Colonic mucosa (tissue), 4 donors: ENCODE data around the gene EMILIN1. TPM values are rescaled to one million over a fixed set of nuclear protein-coding genes. Genes with fewer than 3 reads are reported as not detected.

Experiments used
- DNase-seq: peaks from one replicate; pipeline ENCODE4 v3.0.0-alpha.2; 2020
- H3K27ac ChIP-seq: fragments of 200-600 bp; one replicate; pipeline ENCODE4 v1.8.0; 2021
- H3K27me3 ChIP-seq: fragments of 200-600 bp; one replicate; pipeline ENCODE4 v1.8.0; 2021
- H3K36me3 ChIP-seq: fragments of 200-600 bp; one replicate; pipeline ENCODE4 v1.8.0; 2021
- H3K4me1 ChIP-seq: fragments of 200-600 bp; one replicate; pipeline ENCODE4 v1.8.0; 2021; ENCODE audit warnings: mild to moderate bottlenecking
- H3K4me3 ChIP-seq: fragments of 200-600 bp; one replicate; pipeline ENCODE4 v1.8.0; 2021
- H3K9ac ChIP-seq, 2 donors: one replicate each; pipeline ENCODE4 v1.7.0; 2013; ENCODE audit warnings: control low read depth in 2 of 2, low read depth in 2 of 2, low read length in 2 of 2
- H3K9me3 ChIP-seq: fragments of 200-600 bp; one replicate; pipeline ENCODE4 v1.8.0; 2021
- CTCF ChIP-seq: fragments of 200-600 bp; IDR thresholded peaks from one replicate; pipeline ENCODE4 v1.8.0; 2022; ENCODE audit warnings: antibody characterized with exemption, mild to moderate bottlenecking
- intact Hi-C: fragments of 100-400 bp; cut with DNase I; formaldehyde crosslinking; loops from one replicate; pipeline ENCODE4 v1.14.1; 2022
- total RNA-seq, 2 donors: library from RNA; stranded (reverse); fragmentation: NEBNext Ultra II Directional in 1 of 2; extraction: Animal tissue kit (Norgen Biotek cat#: 25700) in 1 of 2; gene quantifications; one replicate each; pipeline ENCODE4 v1.2.1, GENCODE V29; 2021
- donor health status: healthy.
- donor health status: DM: no; HTN: no; CAD: no.
- donor health status: DM: no; HTN: no; CAD: no.

EMILIN1 gene
- total RNA-seq, 2 donors from 2014 or later = 20.2 to 43.0 TPM

- TF ChIP-seq CTCF = no peak
- no peak for DNase-seq
- H3K36me3 ChIP-seq = no peaks in the 10 kb centered on the region
- H3K4me1 ChIP-seq = peaks cover 15% of the 10 kb centered on the region
- H3K9ac ChIP-seq = no peak overlapping the region
- no peaks in the 10 kb centered on the region for H3K27me3 ChIP-seq
- no peaks in the 10 kb centered on the region for H3K9me3 ChIP-seq
- H3K27ac ChIP-seq = no peak overlapping the region
- intact Hi-C loops = no loop called here
- no peak overlapping the region for H3K4me3 ChIP-seq
Measured at GRCh38 chr2:27096748-27097297, 18.4 kb downstream of the EMILIN1 start.

- intact Hi-C loops = no loop called here
- Histone ChIP-seq H3K9me3 (no peaks in the 10 kb centered on the region), H3K4me3 (no peak overlapping the region), H3K4me1 (peaks cover 14% of the 10 kb centered on the region), H3K27ac (no peak overlapping the region), H3K36me3 (no peaks in the 10 kb centered on the region), H3K27me3 (no peaks in the 10 kb centered on the region), H3K9ac (no peak overlapping the region)
- no peak for DNase-seq
- no peak for TF ChIP-seq CTCF
Measured at GRCh38 chr2:27097341-27097740, 18.9 kb downstream of the EMILIN1 start.

GRCh38 chr2:27099334-27099955 lies 21.0 kb downstream of the EMILIN1 start:
- H3K4me1 ChIP-seq = no peaks in the 10 kb centered on the region
- intact Hi-C loops = loop anchor here (2.0 kb wide), 1 partner anchor 181 kb away; no protein-coding TSS in a partner anchor
- no peak for TF ChIP-seq CTCF
- no peak overlapping the region for H3K4me3 ChIP-seq
- H3K27me3 ChIP-seq = no peaks in the 10 kb centered on the region
- DNase-seq = no peak
- no peaks in the 10 kb centered on the region for H3K9me3 ChIP-seq
- H3K9ac ChIP-seq = no peak overlapping the region
- H3K36me3 ChIP-seq = no peaks in the 10 kb centered on the region
- no peak overlapping the region for H3K27ac ChIP-seq

- H3K9ac ChIP-seq = no peak overlapping the region
- no peak overlapping the region for H3K4me3 ChIP-seq
- H3K27me3 ChIP-seq = no peaks in the 10 kb centered on the region
- DNase-seq = no peak
- no peaks in the 10 kb centered on the region for H3K9me3 ChIP-seq
- H3K4me1 ChIP-seq = no peaks in the 10 kb centered on the region
- TF ChIP-seq CTCF = no peak
- no peaks in the 10 kb centered on the region for H3K36me3 ChIP-seq
- intact Hi-C loops = no loop called here
- no peak overlapping the region for H3K27ac ChIP-seq
Measured at GRCh38 chr2:27100036-27100435, 21.6 kb downstream of the EMILIN1 start.

GRCh38 chr2:27102329-27102728 lies 23.9 kb downstream of the EMILIN1 start:
- no peaks in the 10 kb centered on the region for H3K36me3 ChIP-seq
- no peak for DNase-seq
- intact Hi-C loops = no loop called here
- H3K4me1 ChIP-seq = no peaks in the 10 kb centered on the region
- TF ChIP-seq CTCF = no peak
- no peaks in the 10 kb centered on the region for H3K27me3 ChIP-seq
- no peaks in the 10 kb centered on the region for H3K9me3 ChIP-seq
- H3K27ac ChIP-seq = no peak overlapping the region
- no peak overlapping the region for H3K9ac ChIP-seq
- no peak overlapping the region for H3K4me3 ChIP-seq
